Endothelial cell (in vitro differentiated cells): ENCODE results near the gene NUP62. TPM values are rescaled to one million over a fixed set of nuclear protein-coding genes. Genes with fewer than 3 reads are reported as not detected.
A peak's percentile ranks its signal among the peaks of the same experiment; 100 is the strongest.

Experiments
- DNase-seq: peaks from one replicate; pipeline ENCODE4 v3.0.0; 2021; ENCODE audit warnings: low spot score
- H3K27ac Mint-ChIP-seq: one replicate; pipeline ENCODE4 v1.8.0; 2021; ENCODE audit warnings: mixed read lengths, inconsistent platforms; ENCODE audit not compliant: unreplicated experiment
- H3K27me3 Mint-ChIP-seq: one replicate; pipeline ENCODE4 v1.8.0; 2021; ENCODE audit warnings: mild to moderate bottlenecking, moderate library complexity, mixed read lengths, inconsistent platforms; ENCODE audit not compliant: unreplicated experiment
- H3K36me3 Mint-ChIP-seq: one replicate; pipeline ENCODE4 v1.8.0; 2021; ENCODE audit warnings: mild to moderate bottlenecking, low read depth, mixed read lengths, inconsistent platforms; ENCODE audit not compliant: unreplicated experiment
- H3K4me1 Mint-ChIP-seq: one replicate; pipeline ENCODE4 v1.8.0; 2021; ENCODE audit warnings: mild to moderate bottlenecking, mixed read lengths, inconsistent platforms; ENCODE audit not compliant: unreplicated experiment
- H3K4me3 Mint-ChIP-seq: one replicate; pipeline ENCODE4 v1.8.0; 2021; ENCODE audit warnings: mild to moderate bottlenecking, mixed read lengths, inconsistent platforms; ENCODE audit not compliant: unreplicated experiment
- H3K9me3 Mint-ChIP-seq: one replicate; pipeline ENCODE4 v1.8.0; 2021; ENCODE audit warnings: mixed read lengths, inconsistent platforms; ENCODE audit not compliant: unreplicated experiment
- total RNA-seq: library from RNA; stranded (reverse); fragmentation: NEBNext Ultra II Directional; extraction: Animal tissue kit (Norgen Biotek cat#: 25700); gene quantifications from one replicate; pipeline ENCODE4 v1.2.1, GENCODE V29; 2021; ENCODE audit not compliant: unreplicated experiment
- TF ChIP-seq, protein P1 (sequence below): fragments of 200-600 bp; sonication (generic); IDR thresholded peaks from one replicate; pipeline ENCODE4 v1.5.0; 2021; ENCODE audit warnings: antibody characterized with exemption; ENCODE audit not compliant: unreplicated experiment

NUP62 gene
- total RNA-seq, 1 donor from 2014 or later: 60.9 TPM

DNA sequence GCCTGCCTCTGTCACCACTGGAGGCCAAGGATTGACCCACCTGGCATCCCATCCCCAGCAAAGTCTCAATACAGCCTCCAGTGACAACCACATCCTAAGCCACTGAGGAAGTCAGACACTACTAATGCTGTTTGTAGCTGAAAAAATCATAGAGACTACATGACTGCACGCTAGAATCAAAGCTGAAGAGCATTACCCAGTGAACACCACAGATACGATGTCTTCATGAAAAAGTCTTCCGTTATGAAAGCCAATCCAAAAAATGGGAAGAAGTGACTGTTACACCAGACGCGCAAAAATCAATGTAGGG is 11.1 kb upstream of the NUP62 start:
- no peaks in the 10 kb centered on the region for H3K9me3 Mint-ChIP-seq
- H3K27ac Mint-ChIP-seq: no peak overlapping the region

DNA sequence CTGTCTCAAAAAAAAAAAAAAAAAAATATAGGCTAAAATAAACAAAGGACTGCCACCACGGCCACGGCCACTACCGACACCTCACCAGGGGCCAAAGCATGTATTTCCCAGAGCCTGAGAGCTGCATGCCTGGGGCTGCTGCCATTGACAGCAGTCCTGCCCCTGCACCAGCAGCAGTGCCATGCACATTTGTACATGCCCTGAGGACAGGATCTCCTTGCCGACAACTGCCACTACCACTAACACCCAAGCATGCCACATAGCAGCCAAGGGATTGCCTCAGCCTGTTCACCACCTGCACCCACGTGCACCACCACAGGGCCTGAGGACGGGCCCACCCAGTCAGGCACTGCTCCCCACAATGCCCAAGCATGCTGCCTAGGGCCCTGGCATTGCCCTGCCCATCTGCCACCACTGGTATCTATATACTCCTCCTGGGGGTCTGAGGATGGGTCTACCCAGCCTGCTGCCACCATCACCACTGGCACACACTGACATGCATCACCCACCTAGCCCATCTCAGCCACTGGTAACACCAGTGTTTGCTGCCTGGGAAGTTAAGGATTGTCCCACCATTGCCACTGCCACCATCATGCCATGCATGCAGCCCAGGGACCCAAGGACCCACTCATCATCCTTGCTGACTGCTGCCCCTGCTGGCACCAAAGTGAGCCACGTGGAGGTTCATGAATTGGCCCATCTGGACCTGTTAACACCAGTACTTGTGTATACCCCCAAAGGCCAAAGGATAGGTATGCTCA is 10.6 kb upstream of the NUP62 start:
- no peaks in the 10 kb centered on the region for H3K36me3 Mint-ChIP-seq
- H3K4me1 Mint-ChIP-seq: no peaks in the 10 kb centered on the region
- H3K27me3 Mint-ChIP-seq: peaks cover 4% of the 10 kb centered on the region
- no peak overlapping the region for H3K27ac Mint-ChIP-seq
- DNase-seq: no peak
- no peaks in the 10 kb centered on the region for H3K9me3 Mint-ChIP-seq
- H3K4me3 Mint-ChIP-seq: no peak overlapping the region
- TF ChIP-seq, protein P1, sequence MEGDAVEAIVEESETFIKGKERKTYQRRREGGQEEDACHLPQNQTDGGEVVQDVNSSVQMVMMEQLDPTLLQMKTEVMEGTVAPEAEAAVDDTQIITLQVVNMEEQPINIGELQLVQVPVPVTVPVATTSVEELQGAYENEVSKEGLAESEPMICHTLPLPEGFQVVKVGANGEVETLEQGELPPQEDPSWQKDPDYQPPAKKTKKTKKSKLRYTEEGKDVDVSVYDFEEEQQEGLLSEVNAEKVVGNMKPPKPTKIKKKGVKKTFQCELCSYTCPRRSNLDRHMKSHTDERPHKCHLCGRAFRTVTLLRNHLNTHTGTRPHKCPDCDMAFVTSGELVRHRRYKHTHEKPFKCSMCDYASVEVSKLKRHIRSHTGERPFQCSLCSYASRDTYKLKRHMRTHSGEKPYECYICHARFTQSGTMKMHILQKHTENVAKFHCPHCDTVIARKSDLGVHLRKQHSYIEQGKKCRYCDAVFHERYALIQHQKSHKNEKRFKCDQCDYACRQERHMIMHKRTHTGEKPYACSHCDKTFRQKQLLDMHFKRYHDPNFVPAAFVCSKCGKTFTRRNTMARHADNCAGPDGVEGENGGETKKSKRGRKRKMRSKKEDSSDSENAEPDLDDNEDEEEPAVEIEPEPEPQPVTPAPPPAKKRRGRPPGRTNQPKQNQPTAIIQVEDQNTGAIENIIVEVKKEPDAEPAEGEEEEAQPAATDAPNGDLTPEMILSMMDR: peak; percentile 11

More for the DNA sequence above, 11.1 kb upstream of the NUP62 start:
- Mint-ChIP-seq H3K27me3 (peaks cover 4% of the 10 kb centered on the region), H3K4me1 (peaks cover 2% of the 10 kb centered on the region), H3K4me3 (no peak overlapping the region), H3K36me3 (no peaks in the 10 kb centered on the region)
- TF ChIP-seq, protein P1: no peak
- no peak for DNase-seq

DNA sequence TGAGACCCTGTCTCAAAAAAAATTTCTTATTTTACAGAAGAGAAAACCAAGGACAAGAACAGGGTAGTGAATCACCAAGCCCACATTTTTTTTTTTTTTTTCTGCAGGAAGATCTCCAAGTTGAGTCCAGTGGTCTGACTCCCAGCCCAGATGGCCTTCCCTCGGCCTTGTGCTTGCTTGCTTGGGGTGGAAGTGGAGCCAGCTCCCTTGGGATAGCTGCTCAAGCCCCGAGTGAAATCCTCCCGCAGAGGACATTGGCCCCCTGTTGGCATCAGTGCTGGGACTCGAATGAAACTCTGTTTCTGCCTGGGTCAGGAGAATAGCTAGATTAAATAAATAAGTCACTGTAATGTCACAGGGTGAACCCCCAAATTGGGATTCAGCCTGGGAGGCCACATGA is 9.4 kb upstream of the NUP62 start:
- Mint-ChIP-seq H3K27me3 (peaks cover 4% of the 10 kb centered on the region), H3K4me1 (no peaks in the 10 kb centered on the region), H3K36me3 (peaks cover 2% of the 10 kb centered on the region), H3K9me3 (no peaks in the 10 kb centered on the region), H3K4me3 (no peak overlapping the region), H3K27ac (no peak overlapping the region)
- TF ChIP-seq, protein P1: no peak
- DNase-seq: no peak

DNA sequence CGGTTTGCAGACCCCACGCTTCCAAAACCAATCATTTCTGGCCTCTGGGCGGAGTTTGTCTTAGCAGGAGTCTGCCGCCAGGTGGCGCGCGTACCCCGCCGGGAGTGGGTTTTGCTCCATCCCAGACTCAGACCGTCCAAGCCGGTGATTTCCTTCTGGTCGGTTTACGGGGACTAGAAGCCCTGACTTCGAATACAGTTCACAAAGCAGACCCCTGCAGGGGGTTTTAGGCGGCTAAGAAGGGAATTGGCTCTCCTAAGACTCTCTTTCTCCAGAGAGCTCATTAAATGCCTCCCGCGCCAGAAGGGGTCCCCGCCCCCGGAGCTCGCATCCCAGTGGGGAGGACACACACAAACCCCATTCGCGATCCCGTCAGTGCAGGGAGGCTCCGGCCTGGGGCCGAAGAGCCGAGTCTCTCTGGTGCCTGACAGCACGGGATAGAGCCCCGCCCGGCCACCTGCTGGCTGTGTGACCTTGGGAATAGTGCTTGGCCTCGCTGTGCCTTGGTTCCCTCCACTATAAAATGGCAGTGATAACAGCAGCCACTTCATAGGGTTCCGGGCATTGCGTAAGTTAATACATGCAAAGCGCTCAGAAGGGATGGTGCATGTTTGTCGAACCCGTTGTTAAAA is 8.6 kb upstream of the NUP62 start:
- Mint-ChIP-seq H3K4me3 (no peak overlapping the region), H3K27ac (no peak overlapping the region), H3K36me3 (peaks cover 8% of the 10 kb centered on the region), H3K4me1 (no peaks in the 10 kb centered on the region), H3K27me3 (peaks cover 8% of the 10 kb centered on the region), H3K9me3 (no peaks in the 10 kb centered on the region)
- DNase-seq: peak; percentile 93
- TF ChIP-seq, protein P1: peak; percentile 97

DNA sequence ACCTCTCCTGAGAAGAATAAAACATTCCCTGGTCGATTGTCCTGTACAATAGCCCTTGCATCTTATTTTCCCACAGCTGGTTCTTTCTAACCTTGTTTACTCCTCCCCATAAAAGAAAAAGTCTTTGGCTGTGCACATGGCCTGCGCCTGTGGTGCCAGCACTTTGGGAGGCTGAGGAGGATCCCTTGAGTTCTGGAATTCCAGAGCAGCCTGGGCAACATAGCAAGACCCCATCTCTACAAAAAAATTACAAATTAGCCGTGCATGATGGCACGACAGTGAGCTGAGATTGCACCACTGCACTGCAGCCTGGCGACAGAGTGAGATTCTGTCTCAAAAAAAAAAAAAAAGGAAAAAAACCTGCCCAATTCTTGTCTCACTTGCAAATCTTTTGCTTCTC is 7.2 kb upstream of the NUP62 start:
- peaks cover 8% of the 10 kb centered on the region for H3K27me3 Mint-ChIP-seq
- no peaks in the 10 kb centered on the region for H3K4me1 Mint-ChIP-seq
- H3K36me3 Mint-ChIP-seq: peaks cover 13% of the 10 kb centered on the region
- no peaks in the 10 kb centered on the region for H3K9me3 Mint-ChIP-seq
- TF ChIP-seq, protein P1: no peak
- no peak for DNase-seq
- H3K4me3 Mint-ChIP-seq: no peak overlapping the region
- H3K27ac Mint-ChIP-seq: no peak overlapping the region
